Skin epidermis (tissue), 12 donors: ENCODE measurements around the gene TIGIT.
A peak's percentile ranks its signal among the peaks of the same experiment; 100 is the strongest.
"Not testable (repeated sequence)": the region's sequence is repeated elsewhere in the genome, so short reads cannot be mapped to it uniquely, and the experiment has no call there.

Source experiments
- H3K27ac ChIP-seq, 21 experiments: fragments of 200-600 bp; sonication (generic) in 11 of 21; one replicate each; pipeline ENCODE4 v1.5.0; 2020; ENCODE audit warnings: mild to moderate bottlenecking in 3 of 21, inconsistent platforms in 2 of 21, moderate library complexity in 2 of 21
- H3K4me3 ChIP-seq, 7 experiments: fragments of 200-600 bp; sonication (generic) in 2 of 7; one replicate each; pipeline ENCODE4 v1.5.0; 2020; ENCODE audit warnings: inconsistent platforms in 2 of 7, mild to moderate bottlenecking in 2 of 7, moderate library complexity in 1 of 7

TIGIT gene

DNA sequence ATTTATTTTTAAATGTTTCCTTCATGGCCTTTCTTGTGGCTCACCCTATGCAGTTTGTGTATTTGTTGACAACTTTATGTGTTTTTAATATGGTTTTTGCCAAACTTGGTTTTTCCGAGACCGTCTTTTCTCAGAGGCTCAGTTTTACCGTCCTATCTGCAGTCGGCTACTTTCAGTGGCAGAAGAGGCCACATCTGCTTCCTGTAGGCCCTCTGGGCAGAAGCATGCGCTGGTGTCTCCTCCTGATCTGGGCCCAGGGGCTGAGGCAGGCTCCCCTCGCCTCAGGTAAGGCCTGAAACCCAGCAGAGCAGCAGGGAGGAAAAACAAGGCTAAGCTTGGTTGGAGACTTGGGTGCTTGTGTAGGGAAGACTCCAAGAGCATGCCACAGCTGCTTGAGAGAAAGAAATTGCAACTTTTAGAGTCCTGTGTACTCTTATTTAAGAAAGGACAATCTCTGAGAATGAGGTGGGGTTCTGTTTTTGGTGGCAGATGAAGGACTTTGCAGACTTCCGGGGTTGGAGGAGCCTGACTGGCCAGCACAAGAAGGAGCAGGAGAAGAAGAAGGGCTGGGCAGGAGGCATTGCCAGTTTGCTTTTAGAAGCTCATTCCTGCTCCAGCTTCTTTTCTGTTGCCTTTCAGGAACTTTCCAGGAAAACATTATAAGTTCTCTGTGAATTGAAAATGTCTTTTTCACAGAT lies at the start of gene TIGIT:
TSS of gene TIGIT (plus strand) at position 191 of the 698 bp plus-strand sequence. CDS start at position 225, 34 bp downstream.
- H3K4me3 ChIP-seq = peak within 1 kb of the TSS in 4 of 7 experiments; percentile 1 to 28 (median 10)
- H3K27ac ChIP-seq = peak within 1 kb of the TSS in 16 of 21 experiments; percentile 13 to 95 (median 68)

DNA sequence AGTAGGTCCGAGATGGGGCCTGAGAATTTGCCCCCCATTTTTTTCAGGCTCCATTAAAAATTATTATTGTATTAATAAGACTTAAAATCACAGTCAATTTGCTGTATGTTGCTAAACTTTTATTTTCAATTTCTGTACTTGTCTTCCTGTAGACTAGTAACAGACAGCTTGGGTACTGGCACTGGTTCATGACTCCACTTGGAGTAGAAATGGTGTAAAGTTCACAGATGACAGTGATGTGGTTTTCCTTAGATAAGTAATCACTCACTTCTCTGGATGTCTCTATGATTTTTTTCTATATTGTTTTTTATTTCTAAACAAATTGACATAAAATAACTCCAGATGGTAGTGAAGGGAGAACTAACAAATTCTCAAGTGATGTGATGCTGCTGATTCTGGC lies 40.9 kb upstream of the TIGIT start:
- no peak overlapping the region for H3K4me3 ChIP-seq
- H3K27ac ChIP-seq = no peak overlapping the region

DNA sequence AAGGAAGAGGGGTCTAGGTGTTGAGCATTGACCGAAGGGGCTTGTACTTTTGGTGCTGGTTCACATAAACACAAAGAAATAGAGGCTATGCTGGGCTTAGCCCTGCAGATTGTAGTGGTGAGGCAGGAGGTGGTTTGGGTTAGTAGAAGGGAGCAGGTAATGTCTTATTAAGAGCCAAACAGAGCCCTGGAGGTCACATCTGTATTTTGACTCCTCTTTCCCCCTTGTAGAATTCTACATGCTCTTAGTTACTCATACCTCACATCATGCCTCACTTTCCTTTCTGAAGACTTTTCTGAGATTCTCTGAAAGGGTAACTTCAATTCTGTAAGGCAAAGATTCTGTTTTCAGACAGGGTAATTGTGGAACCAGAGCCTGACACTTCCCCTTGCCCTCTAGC lies 40.3 kb upstream of the TIGIT start:
- H3K27ac ChIP-seq = no peak overlapping the region

DNA sequence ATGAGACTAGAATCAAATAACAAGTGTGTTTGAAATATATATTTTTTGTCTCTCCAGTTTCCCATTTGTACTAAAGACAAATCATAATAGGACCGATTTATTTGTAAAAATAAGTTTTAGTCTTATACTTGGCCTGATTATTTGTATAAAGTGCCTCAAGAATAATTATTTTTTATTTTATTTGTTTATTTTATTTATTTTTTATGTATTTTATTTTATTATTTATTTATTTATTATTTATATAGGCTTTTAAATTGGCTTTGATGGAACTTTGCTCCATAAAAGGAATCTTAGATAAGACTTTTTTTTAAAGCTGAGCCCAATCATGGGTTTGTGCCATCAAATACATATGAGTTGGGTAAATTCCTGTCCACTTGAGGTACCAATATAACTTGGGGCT lies 34.3 kb upstream of the TIGIT start:
- no peak overlapping the region for H3K27ac ChIP-seq
- H3K4me3 ChIP-seq = no peak overlapping the region

More for the DNA sequence above, 40.3 kb upstream of the TIGIT start:
- no peak overlapping the region for H3K4me3 ChIP-seq

DNA sequence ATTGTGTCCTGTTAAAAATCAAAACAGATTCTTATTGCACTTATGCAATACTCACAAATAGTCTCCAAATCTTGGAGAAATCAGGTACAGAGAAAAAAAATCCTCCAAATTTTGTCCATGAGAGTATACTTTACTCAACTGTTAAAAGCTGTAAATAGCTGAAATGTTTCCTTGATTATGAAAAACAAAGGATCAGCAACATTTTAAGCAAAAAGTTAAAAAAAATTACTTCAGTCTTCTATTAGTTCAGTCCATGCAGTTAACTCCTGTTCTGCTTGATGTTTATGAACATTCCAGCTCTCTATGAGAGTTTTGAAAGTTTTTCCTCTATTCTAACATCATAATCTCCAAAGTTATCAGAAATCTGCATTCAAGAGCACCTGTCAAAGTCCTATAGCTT lies 33.7 kb upstream of the TIGIT start:
- H3K27ac ChIP-seq = no peak overlapping the region
- H3K4me3 ChIP-seq = no peak overlapping the region

DNA sequence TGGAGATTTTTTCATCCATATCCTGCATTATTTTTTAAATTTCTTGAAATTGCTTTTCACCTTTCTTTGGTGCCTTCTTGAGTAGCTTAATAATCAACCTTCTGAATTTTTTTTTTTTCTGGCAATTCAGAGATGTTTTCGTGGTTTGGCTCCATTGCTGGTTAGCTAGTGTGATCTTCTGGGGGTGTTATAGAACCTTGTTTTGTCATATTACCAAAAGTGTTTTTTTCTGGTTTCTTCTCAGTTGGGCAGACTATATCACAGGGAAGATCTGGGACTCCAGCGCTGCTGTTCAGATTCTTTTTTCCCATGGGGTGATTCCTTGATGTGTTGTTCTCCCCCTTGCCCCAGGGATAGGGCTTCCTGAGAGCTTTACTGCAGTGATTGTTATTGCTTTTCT lies 23.8 kb upstream of the TIGIT start:
- Histone ChIP-seq H3K4me3 (no peak overlapping the region), H3K27ac (no peak overlapping the region)

DNA sequence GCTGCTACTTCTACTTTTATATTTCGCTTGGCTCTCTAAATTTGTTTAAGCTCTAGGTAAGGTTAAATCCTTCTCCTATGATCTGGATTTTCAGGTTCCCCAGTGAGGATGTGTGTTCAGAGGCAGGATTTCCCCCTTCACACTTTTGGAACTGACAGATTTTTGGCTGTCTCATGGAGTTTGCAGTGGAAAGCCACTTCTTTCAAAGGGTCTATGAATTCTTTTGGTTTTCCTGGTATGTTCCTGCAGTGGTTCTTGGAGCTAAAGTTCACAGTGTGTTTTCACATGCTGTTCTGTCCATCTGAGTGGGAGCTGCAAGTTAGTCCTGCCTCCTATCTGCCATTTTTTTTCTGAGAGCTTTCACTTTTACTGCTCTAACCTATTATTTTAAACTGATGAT lies 21.6 kb upstream of the TIGIT start:
- Histone ChIP-seq H3K4me3 (no peak overlapping the region), H3K27ac (no peak overlapping the region)

DNA sequence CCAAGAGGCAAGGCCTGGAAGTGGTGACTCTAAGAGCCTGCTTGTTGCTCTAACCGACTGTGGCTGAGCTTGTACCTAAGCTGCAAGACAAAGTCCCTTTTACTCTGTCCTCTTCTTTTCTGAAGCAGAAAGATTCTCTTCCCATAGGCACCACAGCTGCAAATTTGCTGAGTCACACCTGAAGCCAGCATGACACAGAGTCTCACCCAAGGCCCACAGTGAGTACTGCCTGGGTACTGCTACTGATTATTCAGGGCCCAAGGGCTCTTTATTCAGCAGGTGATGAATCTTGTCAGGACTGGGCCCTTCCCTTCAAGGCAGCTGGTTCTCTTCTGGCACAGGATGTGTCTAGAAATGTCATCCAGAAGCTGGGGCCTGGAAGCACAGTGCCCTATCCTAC lies 18.9 kb upstream of the TIGIT start:
- H3K27ac ChIP-seq = no peak overlapping the region
- H3K4me3 ChIP-seq = no peak overlapping the region

DNA sequence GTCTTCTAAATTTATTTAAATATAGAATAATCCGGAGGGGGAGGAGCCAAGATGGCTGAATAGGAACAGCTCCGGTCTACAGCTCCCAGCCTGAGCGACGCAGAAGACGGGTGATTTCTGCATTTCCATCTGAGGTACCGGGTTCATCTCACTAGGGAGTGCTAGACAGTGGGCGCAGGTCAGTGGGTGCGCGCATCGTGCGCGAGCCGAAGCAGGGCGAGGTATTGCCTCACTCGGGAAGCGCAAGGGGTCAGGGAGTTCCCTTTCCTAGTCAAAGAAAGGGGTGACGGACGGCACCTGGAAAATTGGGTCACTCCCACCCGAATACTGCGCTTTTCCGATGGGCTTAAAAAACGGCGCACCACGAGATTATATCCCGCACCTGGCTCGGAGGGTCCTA lies 17.0 kb upstream of the TIGIT start:
- not testable (repeated sequence) for H3K4me3 ChIP-seq, H3K27ac ChIP-seq

DNA sequence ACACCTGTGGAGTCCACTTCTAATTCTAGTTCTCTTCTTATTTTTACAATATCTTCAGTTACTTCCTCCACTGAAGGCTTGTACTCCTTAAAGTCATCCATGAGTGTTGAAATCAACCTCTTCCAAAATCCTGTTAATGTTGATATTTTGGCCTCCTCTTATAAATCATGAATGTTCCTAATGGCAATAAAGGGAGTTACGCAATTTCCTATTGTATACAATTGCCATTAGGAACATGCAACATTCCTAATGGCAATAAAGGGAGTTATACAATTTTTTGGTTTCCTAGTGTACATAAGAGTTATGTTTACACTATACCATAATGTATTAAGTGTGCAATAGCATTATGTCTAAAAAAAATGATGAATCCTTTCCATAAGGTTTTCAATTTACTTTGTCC lies 9.2 kb upstream of the TIGIT start:
- Histone ChIP-seq H3K4me3 (no peak overlapping the region), H3K27ac (peak overlapping the region in 1 of 21 experiments; percentile 86)

DNA sequence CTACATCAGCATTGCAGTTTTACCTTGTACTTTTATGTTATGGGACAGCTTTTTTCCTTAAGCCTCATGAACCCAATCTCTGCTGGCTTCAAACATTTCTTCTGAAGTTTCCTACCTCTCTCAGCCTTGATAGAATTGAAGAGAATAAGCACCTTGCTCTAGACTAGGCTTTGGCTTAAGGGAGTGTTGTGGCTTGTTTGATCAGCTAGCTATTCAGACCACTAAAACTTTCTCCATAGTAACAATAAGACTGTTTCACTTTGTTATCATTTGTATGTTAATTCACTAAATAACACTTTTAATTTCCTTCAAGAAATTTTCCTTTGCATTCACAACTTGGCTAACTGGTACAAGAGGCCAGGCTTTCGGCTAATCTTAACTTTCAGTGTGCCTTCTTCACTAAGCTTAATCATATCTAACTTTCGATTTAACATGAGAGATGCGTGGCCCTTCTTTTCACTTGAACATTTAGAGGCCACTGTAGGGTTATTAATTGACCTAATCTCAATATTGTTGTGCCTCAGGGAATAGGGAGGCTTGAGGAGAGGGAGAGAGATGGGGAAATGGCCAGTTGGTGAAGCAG lies 8.1 kb upstream of the TIGIT start:
- Histone ChIP-seq H3K4me3 (no peak overlapping the region), H3K27ac (peak overlapping the region in 6 of 21 experiments; percentile 11 to 86 (median 62))

DNA sequence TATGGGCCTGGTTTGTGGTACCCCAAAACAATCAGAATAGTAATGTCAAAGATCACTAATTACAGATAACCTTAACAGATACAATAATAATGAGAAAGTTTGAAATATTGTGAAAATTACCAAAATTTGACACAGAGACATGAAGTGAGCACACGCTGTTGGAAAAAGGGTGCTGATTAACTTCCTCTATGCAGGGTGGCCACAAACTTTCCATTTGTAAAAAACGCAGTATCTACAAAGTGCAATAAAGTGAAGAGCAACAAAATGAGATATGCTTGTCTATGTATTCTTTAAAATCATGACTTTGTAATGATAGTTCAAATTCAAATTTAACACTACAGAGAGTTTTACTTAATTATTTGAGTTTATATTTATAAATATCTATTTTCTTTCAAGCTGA lies 7.6 kb upstream of the TIGIT start:
- Histone ChIP-seq H3K27ac (peak overlapping the region in 6 of 21 experiments; percentile 11 to 86 (median 62)), H3K4me3 (no peak overlapping the region)

DNA sequence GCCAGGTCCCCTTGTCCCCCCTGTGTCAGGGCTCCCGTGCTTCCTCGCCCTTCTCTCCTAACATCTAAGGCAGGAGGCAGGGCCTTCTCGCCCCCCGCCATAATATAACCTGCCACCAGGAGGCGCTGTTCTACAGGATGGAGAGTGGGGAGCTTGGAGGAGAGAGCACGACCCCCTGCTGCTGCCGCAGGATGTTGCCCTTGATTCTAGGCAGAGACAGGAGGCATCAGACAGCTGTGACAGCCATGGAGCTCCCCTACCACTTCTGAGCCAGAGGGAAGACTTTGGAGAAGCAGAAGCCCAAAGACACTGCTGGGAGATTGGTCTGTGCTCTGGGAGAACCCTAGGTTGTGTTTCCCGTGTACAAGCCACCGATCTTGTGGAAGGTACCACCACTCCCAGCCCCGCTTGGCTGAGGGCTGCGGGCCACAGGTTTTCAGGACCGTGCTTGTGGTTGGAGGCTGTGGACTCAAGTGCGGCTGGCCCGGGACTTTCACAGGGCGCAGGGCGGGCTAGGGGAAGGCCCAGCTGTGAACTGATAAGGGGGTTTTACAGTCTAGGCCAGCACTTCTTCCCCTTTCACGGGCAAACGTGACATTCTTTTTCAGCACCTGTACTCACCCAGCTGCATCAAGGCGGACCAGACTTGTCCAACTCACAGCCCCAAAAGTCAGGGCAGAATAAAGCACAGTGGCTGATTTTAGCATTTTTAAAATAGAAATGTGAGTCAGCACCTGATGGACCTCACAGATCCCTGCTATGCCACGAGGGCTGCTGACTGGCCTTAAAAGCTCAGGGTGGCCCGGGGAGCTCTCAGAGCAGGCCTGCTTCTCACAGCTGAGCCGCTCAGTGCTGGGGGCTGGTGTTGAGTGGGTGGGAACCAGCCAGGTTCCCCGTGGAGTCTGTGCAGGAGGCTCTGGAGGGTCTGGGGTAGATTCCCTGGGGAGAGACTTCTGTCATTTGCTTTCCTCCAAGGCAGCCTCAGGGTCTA lies 2.6 kb upstream of the TIGIT start:
- peak overlapping the region in 14 of 21 experiments; percentile 5 to 95 (median 76) for H3K27ac ChIP-seq

DNA sequence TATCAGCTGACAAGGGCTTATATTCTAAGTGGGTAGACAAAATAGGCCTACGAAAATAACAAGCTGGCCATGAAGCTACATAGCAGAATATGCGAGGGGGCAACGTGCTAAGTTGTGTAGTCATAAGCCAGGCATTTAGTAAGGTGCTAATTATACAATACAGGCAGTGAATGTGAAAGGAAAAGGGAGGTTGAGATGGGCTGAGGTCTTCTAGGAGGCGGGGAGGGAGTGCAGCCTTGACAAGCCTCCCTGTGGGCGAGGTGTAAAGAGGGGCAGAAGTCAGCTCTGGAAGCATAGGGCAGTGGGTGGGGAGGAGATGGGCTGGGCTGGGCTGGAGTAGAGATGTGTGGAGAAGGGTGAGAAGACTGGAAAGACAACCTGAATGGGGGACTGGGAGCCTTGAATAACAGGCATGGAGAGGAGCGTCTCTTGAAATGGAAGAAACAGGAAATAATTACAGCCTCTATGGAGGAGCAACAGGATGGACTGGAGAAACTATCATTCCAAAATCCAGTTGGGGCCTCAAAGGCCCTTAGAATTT lies 1.2 kb downstream of the TIGIT start:
- peak overlapping the region in 14 of 21 experiments; percentile 12 to 95 (median 72) for H3K27ac ChIP-seq
- peak overlapping the region in 5 of 7 experiments; percentile 1 to 28 (median 8) for H3K4me3 ChIP-seq

More for the DNA sequence above, 2.6 kb upstream of the TIGIT start:
- peak overlapping the region in 2 of 7 experiments; percentile 10 to 20 for H3K4me3 ChIP-seq

DNA sequence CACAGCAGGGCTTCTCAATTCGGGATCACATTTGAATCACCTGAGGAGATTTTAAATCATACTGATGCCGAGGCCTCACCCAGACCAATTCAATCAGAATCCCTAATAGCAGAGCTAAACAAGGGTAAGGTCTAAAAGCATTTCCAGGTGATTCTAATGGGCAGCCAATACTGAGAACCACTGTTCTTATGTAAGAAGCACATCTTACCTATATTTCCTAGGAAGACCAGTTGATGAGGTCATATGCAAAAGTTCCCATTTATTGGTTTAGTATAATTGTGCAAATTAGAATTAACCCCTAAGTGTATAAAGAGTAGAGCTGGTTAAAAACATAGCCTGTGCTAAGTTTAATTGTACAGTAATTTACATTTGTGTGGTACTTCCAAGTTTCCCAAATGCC lies 2.1 kb downstream of the TIGIT start:
- Histone ChIP-seq H3K27ac (peak overlapping the region in 12 of 21 experiments; percentile 44 to 95 (median 78)), H3K4me3 (peak overlapping the region in 5 of 7 experiments; percentile 1 to 28 (median 8))

DNA sequence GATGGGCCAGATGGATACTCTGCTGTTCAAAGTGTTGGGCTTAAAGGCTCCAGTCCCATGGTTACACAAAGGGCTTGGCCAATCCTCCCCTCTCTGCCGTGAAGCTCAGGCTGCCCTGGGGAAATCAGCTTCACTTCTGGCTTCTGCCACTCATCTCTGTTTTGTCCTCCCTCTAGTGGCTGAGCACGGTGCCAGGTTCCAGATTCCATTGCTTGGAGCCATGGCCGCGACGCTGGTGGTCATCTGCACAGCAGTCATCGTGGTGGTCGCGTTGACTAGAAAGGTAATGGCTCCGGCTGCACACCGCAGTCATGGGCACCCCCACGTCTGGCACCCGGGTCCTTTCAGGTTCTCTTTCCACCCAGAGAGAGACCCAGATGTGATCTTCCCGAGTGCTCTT lies 5.6 kb downstream of the TIGIT start:
- Histone ChIP-seq H3K4me3 (no peak overlapping the region), H3K27ac (peak overlapping the region in 7 of 21 experiments; percentile 18 to 95 (median 69))

DNA sequence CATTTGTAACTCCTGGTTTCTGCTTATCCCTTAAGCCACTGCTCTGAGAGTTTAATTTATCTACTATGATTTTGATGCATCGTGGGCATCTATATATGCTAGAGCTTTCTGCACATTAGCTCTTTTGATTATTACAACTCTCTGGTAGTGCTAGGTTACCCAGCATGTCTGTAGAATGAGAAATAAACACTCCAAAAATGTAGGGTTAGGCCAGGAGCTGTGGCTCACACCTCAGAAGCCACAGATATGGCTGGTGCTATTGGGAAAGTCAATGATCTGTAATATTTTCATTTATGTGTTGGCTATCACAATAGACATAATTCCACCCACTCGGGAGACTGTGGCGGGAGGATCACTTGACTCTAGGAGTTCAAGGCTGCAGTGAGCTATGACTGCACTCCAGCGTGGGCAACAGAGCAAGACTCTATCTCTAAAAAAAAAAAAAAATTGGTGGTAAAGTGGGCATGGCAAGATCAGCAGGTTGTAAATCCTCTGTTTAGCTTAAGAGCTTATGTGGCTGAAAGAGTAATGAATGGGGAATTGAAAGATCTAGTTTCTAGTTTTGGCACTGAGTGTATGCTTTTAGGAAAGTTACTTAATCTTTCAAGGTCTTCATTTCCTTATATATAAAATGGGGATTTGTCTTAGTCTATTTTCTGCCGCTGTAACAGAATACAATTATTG lies 6.3 kb downstream of the TIGIT start:
- Histone ChIP-seq H3K4me3 (no peak overlapping the region), H3K27ac (peak overlapping the region in 6 of 21 experiments; percentile 18 to 95 (median 74))

DNA sequence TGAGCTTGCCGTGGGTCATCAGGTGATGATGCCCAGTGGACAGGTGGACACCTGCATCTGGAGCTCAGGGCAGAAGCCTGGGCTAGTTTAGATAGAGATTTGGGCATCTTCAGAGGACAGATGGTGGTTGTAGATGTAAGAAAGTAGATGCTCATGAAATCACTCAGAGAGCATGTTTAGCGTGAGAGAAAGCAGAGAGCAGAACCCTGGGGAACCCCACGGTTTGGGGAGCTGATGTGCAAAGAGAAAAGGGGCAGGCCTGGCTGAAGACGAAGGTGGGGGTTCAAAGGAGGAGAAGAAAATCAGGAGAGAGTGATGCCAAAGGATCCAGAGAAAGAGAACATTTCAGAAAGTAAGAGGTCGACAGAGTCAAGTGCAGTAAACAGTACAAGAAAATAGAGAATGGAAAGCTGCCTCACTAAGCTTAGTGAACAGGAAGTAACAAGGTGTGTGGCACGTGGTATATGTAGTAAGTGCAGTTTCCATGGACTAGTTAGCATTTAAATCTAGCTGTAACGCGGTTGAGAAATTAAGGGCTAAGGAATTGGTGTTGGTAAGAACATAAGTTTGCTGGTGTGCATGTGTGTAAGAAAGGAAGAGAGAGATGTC lies 13.5 kb downstream of the TIGIT start:
- Histone ChIP-seq H3K27ac (peak overlapping the region in 10 of 21 experiments; percentile 9 to 84 (median 64)), H3K4me3 (no peak overlapping the region)

DNA sequence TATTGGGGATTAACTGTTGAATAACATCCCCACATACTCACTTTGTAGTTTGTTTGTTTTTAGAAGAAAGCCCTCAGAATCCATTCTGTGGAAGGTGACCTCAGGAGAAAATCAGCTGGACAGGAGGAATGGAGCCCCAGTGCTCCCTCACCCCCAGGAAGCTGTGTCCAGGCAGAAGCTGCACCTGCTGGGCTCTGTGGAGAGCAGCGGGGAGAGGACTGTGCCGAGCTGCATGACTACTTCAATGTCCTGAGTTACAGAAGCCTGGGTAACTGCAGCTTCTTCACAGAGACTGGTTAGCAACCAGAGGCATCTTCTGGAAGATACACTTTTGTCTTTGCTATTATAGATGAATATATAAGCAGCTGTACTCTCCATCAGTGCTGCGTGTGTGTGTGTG lies 14.0 kb downstream of the TIGIT start:
- Histone ChIP-seq H3K27ac (peak overlapping the region in 6 of 21 experiments; percentile 58 to 84 (median 68)), H3K4me3 (no peak overlapping the region)
